Stimulated activated CD8-positive, alpha-beta memory T cell treated with anti-CD3 and anti-CD28 coated beads, Interleukin-7, amount 100 ng/mL, for 24 hours (primary cell): ENCODE data around the gene HMX3.

Experiments
- DNase-seq: peaks from one replicate; pipeline ENCODE4 v3.0.0-alpha.2; 2020; ENCODE audit warnings: low read depth

HMX3 gene

DNA sequence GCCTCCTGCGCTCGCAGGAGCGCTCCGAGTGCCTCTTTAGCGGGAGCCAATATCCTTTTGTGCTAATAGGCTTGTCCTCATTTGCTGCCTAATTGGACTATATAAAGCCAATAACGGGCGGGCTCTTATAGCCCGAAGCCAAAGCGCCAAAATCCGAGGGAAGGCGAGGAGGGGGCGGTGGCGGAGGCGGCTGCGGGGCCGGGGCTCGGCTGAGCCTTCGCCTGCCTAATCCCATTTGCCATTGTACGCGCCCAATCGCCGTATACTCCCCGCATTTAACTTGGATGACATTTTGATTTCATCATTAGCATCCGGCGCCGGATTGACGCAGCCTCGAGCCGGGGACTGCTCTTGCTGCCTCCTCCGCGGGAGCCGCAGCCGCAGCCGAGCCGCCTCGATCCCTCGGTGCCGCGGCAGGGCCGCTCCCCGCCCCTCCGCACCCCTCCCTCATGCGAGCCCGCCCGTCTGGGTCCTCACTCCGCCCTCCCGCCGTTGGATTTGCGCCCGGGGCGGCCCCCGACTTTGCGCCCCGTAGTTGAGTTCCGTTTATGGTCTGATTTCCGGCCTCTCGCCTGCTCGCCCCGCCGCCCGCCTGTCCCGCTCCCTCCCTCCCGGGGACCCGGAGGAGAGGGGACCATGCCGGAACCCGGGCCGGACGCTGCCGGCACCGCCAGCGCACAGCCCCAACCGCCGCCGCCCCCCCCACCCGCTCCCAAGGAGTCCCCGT, at the start of gene HMX3:
Gene HMX3 (plus strand): TSS at position 556 of the 727 bp plus-strand sequence. CDS start 81 bp downstream, at position 637.
- no peak for DNase-seq

DNA sequence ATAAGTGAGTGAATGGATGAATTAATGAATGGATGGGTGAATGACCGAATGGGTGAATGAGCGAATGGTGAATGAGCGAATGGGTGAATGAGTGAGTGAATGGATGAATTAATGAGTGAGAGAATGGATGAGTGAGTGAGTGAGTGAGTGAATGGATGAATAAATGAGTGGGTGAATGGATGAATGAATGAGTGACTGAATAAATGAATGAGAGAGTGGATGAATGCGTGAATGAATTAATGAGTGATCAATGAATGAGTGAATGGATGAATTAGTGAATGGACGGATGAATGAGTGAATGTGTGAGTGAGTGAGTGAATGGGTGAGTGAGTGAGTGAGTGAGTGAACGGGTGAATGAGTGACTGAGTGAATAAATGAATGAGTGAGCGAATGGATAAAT, 49.5 kb upstream of the HMX3 start:
- DNase-seq: no peak

DNA sequence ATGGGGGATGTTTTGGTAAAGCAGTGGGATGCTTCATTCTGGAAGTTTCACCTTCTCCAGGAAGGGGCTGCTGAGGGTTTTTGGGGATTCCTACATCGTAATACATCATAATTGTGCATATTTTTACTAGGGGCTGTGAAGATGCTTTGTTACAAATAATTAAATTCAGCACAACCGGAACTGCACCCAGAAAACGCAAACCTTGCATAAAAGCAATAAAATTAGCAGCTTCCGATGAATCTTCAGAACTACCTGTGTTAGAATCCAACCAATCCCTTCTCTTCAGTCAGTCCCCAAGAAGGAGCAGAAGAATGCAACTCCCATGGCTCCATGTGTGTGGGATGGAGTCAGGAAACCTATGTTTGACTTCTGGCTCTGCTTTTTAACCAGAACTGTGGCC, 48.4 kb upstream of the HMX3 start:
- DNase-seq: no peak

DNA sequence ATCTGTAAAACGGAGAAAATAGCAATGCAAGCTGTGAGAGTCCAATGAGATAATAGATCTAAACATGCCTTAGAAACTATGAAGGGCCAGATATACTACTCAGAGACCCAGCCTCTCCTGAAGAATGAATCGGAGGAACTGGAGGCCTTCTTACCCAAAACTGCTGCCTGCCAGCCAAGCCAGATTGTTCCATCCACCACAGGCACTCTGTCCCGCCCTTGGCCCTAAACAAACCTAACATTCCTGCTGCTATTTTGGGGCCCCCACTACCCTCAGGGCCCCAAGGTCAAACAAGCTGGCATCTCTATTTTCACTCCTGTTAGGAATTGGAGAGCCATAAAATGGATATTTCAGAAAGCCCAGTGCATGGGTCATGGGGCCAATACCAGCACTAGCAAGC, 48.0 kb upstream of the HMX3 start:
- DNase-seq: no peak

DNA sequence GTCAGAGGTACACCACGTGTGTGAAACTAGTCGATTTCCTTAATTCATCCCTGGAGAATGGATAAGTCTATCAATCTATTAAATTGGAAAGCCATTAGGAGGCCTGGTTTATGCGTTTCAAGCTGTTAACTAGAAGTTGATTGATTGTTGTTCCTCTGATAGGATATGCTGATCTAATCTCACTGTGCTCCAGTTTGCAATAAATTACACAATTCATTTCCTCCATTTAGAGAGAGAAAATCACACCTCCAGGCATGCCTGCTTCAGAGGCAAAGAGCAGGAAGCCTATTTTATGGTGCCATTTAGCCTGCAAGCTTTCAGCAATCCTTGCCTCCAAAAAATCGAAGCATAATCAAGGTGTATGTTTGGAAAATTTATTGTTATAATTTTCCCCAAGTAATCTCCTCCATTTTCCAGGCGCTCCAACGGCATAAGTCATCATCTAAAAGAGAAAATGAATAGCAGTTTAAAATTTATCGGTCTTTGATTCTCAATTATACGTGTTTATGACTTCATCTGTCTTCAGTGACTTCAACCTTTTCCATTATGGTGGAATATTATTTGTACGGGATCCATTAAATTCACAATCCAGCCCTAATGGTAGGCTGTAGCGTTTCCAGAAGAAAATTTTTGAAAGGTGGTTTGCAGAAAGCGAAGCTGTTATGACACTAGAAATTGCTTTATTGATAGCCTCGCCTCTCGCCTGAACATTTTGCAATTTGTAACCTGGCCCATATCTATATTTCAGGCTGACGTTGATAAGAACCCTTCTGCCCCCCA, 42.9 kb upstream of the HMX3 start:
- no peak for DNase-seq

DNA sequence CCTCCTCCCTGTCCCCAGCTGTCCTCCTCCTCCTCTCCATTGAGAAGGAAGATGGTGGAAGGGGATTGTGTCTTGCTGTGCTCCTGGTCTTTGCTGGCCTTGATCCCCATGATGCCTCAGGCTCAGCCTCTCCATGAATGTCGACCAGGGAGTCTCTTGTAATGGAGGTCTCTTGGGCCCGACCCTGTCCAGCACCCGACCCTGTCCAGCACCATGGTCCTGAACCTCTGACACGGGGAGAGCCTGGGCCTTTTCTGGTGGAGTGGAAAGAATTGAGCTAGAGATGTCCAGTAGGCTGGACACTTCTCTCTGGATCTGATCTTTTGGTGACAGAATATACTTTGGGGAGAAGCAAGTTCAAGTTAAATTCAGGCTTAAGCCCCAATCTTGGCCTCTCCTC, 42.3 kb upstream of the HMX3 start:
- DNase-seq: no peak

DNA sequence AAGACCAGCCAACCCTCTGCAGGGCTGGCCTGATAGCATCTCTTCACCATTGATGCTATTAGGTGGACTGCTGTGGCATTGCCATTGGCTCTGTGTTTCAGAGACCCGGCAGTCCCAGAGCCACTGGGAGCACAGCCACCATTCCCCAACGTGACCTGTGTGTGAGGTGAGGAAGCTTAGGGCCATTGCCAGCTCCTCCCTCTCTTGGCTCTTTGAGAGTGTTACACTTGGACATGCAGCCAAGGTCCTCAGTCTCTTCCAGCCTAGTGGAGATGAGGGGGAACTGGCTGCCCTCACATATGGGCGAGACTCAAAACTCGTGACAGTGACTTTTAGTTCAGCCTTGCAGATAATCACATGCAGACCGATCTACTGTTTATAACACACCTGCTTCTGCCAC, 39.3 kb upstream of the HMX3 start:
- DNase-seq: no peak

DNA sequence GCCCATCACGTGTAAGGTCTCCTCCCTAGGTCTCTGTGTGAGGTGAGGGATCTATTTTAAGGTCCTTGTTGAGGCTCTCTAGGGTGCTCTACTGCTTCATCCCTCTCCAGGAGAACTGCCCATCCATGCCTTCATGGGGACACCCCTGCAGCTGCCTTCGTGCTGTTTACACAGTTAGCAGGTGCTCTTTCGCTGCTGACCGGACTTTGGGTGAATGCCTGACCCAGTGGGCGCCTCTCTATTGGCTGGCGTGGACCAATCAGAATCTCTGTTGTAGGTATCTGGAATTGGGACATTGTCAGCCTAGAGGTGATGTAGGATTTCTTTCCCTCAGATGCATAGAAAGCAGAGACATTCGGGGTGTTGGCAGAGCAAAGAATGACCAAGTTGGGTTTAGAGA, 38.7 kb upstream of the HMX3 start:
- DNase-seq: no peak

DNA sequence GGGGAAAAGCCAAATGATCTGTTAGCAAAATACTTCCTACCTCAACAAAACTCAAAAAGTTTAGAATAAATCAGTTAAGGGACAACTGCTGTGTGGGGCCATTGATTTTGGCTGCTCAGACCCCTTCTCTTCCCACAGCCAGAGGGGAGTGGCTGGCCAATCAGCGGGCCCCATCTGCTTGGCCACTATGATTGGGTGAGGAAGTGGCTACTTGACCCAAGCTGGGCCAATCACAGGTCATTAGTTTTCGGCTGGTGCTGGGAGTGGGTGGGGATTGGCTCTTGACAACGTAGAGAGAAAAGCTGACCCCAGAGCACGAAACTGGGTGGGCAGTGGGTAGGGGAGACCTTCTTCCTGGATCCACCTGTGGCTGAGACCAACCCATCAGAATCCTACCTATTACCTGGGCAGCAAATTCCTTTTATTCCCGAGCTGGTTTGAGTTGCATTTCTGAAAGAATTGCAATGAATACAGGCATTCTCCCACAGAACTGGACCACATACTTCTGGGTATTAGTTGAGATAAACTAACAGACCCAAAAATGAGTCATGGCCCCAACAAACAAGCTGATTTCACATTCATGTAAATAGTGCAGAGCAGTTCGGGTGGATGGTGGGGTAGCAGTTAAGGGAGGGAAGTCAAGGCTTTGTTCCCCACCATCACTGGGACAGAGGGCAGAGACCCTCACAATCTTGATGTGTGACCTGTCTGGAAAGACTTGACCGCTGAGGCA, 35.6 kb upstream of the HMX3 start:
- DNase-seq: no peak

DNA sequence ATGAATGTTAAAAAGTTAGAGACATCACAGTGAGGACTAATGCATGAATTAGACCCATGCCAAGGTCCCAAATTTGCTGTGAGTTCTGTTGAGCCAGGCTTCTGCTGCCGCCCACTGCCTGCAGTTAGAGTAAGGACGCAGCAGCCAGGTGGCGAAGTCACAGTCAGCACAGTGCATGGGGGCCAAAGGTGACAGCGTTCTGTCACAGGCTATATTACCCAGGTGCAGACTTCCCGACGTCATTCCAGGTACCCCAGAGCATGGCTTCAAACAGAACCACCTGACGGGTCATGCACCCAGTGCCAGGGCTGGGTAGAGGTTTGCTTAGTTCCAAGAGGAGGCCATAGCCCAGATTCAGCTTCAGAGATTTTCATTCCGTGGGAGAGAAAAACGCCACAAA, 33.9 kb upstream of the HMX3 start:
- DNase-seq: no peak

DNA sequence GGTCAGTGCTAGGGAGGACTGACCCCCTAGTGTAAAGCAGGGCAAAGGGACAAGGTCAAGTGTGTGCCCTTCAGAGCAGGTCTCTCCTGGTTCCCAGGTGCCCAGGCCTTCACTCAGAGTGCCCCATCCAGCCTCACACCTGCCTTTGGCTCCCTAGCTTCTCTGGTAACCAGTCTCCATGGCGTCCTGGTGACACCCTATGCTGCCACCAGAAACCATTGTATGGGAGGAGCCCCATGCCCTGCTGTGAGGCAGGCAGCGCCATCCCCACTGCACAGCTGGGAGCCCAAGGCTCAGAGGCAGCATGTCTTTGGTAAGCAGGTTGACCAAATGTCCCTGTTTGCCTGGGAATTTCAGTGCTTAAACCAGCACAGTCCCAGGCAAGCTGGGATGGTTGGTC, 33.1 kb upstream of the HMX3 start:
- DNase-seq: no peak

DNA sequence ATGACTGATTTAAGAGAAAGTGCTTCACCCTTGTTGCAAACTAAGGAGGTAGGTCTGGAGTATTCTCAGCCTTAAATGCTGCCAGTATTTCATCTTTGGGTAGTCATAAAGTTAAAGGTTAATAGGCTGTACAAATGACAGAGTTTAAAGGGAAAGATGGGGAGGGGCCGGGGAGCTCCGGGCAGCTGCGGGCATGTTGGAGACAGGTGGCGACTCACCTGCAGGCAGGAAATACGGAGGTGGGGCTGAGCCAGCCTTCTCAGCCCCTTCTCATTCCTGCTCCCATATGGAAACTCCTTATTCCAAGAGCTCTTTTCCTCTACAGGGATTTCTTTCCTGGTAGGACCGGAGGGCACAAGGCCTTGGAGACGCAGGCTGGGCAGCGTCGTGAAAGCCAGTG, 31.8 kb upstream of the HMX3 start:
- no peak for DNase-seq

DNA sequence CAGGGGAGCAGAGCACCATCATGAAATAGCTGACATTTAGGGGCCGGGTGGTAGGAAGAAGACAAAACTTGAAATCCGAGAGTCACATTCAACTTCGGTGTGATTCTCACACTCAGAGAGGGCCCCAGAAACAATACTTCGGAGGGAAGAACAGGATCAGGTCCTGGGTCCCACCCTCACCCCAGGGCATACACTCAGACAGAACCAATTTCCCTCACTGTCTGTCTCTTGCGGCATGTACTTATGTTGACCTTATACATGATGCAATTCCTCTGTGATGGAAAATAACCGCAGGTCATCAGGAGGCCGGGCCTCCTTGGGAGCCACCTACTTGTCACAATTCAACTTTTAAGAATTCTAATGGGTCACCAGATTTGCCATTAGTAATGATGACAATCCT, 26.3 kb upstream of the HMX3 start:
- DNase-seq: no peak

DNA sequence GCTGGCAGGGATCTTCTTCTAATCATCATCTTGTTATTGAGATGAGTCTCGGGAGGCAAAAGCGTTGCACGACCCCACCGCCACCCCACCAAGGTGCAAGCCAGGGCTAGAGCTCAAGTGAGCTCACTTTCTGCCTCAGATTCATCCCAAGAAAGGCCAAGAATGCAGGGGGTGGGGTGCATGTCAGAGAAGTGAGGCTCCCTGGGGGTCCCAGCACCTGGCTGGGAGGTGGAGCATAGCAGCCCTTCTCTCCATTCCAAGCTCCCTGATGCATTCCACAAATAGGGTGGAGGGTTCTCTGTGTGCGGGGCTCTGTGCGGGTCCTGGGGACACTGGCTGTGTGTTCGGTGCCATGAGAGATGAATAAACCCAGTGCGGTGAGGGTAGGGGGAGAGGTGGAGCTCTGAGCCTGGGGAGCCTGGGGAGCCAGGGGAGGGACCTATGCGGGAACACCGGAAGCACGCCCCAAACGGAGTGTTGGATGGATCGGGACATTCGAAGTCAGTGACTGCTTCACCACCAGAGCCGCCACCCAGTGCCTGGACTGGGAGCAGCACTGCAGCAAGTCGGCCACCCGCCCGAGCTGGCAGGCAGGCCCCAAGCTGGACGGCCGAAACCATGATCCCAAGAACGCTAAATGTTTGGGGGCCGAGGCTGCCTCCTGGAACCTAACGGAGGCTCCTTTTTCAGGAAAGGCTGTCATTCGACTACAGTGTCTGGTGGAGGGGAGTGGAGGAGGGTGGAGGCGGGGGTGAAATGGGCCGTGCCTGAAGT, 17.9 kb upstream of the HMX3 start:
- DNase-seq: no peak

DNA sequence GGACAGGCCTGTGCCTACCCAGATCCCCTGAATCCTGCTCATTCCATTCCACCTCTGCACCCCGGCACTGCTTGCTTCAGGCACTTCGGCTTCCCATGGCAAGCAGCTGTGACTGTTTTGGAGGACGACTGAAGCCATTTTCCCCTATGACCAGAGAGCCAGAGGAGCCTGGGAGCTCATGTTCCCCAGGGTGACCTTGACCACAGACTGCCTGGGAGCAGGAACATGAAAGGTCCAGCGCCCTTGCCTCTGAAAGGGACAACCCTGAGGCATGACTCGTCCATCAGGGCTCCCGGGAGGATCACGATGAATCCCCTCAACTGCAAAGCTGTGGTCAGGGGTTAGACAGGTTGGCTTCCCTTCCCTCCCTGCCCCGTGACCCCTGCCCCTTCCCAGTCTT, 16.7 kb upstream of the HMX3 start:
- no peak for DNase-seq

DNA sequence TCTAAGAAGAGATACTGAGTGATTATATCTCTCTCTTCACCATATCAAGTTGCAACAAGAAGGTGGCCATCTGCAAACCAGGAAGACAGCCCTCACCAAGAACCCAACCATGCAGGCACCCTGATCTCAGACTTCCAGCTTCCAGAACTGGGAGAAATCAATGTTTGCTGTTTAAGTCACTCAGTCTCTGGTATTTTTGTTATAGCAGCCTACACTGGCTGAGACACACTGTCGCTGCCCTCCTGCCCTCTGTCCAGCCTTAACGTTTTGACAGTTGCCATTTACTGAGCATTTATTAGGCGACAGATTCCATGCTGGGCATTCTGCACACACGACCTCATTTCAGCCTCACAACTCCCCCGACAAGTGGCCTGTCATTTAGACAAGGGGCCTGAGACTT, 9.5 kb upstream of the HMX3 start:
- DNase-seq: no peak

DNA sequence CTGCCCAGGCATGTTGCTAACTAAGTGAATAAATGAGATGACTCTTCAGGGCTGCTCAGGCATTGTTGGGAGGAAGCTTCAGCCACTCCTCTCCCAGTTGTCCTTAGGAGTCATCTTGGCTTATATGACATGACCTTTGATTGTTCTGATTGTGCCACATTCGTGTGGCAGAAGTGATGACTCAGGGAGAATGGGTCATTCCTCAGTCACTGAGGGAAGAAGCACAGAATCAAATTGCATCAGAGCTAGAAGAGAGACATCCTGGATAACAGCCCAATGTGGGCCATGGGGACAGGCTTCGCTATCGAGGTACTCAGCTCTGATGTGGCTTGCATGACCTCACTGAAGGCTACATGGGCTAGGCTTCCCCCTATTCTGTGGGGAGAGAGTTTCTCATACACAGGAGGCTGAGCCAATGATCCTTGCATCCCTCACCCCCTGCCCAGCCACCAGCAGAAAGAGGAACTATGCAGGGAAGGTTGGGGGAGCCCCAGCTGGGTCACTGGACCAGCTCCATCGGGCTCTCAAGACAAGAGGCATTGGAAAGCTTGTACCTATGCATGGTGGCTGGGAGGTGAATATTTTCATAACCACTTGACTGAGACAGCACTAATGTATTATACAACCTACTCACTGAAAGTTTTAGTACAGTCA, 6.0 kb upstream of the HMX3 start:
- no peak for DNase-seq

DNA sequence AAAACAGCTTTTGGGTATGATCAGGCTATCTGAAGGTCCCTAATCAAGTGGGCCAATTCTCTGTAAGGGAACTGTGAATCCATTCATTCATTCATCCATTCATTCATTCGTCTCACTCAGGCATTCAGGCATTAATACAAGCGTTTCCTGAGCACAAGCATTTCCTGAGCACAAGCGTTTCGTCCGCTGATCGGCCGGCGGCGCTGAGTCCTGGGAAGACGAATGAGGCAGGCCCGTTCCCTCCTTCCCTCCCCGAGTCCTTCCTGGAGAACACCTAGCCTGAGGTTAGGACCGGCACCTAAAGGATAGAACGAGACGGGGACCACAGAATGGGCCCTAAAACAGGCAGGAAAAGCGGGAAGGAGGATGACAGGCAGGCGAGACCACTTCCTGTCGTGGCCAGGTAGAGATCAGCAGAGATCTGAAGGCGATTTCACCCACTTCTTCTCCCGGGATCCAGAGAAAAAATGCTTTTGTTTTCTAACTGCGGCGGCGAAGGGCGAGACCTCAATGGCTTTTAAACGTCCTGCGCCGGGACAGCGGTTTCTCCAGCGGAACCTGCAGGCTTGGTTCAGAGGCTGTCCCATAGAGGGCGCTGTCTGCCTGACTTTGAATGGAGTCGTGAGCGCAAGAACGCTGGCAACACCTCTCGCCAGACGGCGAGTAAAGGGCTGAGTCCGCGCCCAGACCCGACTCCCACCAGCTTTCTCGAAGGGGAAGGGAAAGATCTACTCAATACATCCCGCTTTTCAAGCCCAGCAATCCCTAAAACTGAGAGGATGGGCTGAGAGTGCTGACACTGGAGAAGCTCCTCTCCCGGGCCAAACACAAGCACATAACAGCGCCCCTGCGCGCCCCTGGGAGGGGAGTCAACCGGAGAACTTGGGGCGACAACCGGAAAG, 2.9 kb upstream of the HMX3 start:
- peak; percentile 79 for DNase-seq

DNA sequence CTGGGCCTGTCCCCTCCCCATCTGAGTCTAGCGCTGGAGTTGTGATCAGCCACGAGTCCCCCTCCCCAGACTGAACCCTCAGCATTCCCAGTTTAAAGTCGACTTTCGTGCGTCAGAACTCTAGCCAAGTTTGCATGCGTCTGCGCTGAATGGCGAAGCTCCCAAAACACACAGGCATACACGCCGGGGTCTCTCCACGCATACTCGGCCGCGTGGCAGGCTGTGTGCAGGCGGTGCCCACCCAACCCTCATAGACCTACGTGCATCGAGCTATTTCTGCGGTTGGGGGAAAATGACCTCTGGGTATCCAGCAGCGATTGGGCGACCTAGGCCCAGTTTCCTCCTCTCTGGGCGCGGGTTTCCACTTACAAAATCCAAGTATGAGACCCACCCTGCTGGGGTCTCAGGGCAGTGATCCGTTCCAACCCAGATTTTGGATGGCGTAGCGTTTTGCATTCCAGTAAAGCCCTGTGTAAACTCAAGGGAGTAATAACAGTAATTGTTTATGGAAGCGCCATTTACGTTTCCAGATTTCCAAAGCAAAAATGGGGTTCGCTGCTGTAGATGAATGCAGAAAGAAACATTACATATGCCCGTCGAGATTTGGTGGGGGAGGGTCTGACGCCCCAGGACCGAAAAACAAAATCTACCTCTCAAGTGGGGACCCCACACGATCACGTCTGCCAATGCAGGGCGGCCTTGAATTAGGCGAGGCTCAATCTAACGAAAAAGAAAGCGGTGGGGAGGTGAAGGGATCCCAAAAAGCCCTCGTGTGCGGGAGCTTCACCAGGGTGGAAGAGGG, 2.0 kb upstream of the HMX3 start:
- DNase-seq: no peak
